ENCODE results near the gene COQ4. TPM values are rescaled to one million over a fixed set of nuclear protein-coding genes. Genes with fewer than 3 reads are reported as not detected.

Gene COQ4
- polyA plus RNA-seq, 12 donors = 23.1 to 171 (median 25.8) TPM

GRCh38 chr9:128296340-128297220 lies 26.1 kb upstream of the COQ4 start:
- no peak for DNase-seq

GRCh38 chr9:128297221-128297773 lies 25.3 kb upstream of the COQ4 start:
- DNase-seq = no peak

- no peak for DNase-seq
These were observed 23.8 kb upstream of the COQ4 start for GRCh38 chr9:128298535-128299482.

- no peak for DNase-seq
These were observed 18.3 kb upstream of the COQ4 start for GRCh38 chr9:128304136-128304970.

- no peak for DNase-seq
These were observed 17.7 kb upstream of the COQ4 start for GRCh38 chr9:128304971-128305288.

- no peak for DNase-seq
These were observed 13.1 kb upstream of the COQ4 start for GRCh38 chr9:128309551-128309950.

GRCh38 chr9:128310461-128310860 lies 12.2 kb upstream of the COQ4 start:
- no peak for DNase-seq

- no peak for DNase-seq
These were observed 7.9 kb upstream of the COQ4 start for GRCh38 chr9:128314697-128315096.

GRCh38 chr9:128316421-128316820 lies 6.2 kb upstream of the COQ4 start:
- no peak for DNase-seq

GRCh38 chr9:128317629-128318028 lies 5.0 kb upstream of the COQ4 start:
- DNase-seq = no peak

- DNase-seq = no peak
These were observed 1.3 kb upstream of the COQ4 start for GRCh38 chr9:128321343-128321742.

- no peak for DNase-seq
These were observed 698 bp upstream of the COQ4 start for GRCh38 chr9:128321879-128322403.

- no peak for DNase-seq
These were observed 632 bp downstream of the COQ4 start for GRCh38 chr9:128323212-128323730.

GRCh38 chr9:128323791-128324190 lies 1.2 kb downstream of the COQ4 start:
- no peak for DNase-seq

GRCh38 chr9:128324401-128324800 lies 1.8 kb downstream of the COQ4 start:
- no peak for DNase-seq

GRCh38 chr9:128325629-128326028 lies 3.0 kb downstream of the COQ4 start:
- DNase-seq = no peak

- DNase-seq = no peak
These were observed 10.8 kb downstream of the COQ4 start for GRCh38 chr9:128333451-128333869.

GRCh38 chr9:128335161-128335560 lies 12.5 kb downstream of the COQ4 start:
- DNase-seq = peak; percentile 7

GRCh38 chr9:128335914-128336313 lies 13.3 kb downstream of the COQ4 start:
- DNase-seq = no peak

- DNase-seq = no peak
These were observed 15.3 kb downstream of the COQ4 start for GRCh38 chr9:128337936-128338335.
